ENCODE results near the gene TACC2.
"Not testable (repeated sequence)": the region's sequence is repeated elsewhere in the genome, so short reads cannot be mapped to it uniquely, and the experiment has no call there.

Gene TACC2

GRCh38 chr10:121990015-121990677 lies 1.2 kb downstream of the TACC2 start:
- DNase-seq: no peak

DNA sequence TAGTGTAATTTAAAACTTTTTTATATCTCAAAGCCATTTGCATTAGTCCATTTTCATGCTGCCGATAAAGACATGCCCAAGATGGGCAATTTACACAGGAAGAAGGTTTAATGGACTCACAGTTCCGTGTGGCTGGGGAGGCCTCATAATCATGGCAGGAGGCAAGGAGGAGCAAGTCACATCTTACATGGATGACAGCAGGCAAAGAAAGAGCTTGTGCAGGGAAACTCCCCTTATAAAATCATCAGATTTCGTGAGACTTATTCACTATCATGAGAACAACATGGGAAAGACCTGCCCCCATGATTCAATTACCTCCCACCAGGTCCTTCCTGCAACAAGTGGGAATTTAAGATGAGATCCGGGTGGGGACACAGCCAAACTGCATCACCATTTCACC lies 2.8 kb downstream of the TACC2 start:
- not testable (repeated sequence) for DNase-seq

DNA sequence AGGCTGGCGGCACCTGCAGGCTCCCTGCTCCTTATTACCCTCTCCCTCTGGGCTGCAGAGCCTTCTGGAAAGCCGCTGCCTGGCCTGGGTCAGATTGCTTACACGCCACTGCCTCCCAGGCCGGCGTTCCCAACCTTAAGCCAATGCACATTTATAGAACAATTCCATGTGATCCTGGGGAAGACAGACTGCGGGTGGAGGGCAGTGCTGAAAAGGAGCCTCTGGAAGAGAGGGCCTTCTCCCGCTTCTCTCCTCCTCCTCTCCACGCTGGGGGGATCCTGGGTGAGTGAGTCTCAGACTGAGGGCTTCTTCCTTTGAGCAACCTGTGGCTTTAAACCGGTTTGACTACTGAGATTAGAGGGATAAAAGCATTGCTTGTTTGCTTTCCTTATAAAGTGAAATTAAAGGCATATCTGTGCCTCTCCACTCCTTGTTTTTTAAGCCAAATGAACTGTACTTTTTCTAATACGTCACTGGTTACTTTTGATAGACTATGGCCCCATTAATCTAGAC lies 5.5 kb downstream of the TACC2 start:
- no peak for DNase-seq

GRCh38 chr10:121998462-121998861 lies 9.5 kb downstream of the TACC2 start:
- no peak for DNase-seq

GRCh38 chr10:121999301-121999700 lies 10.3 kb downstream of the TACC2 start:
- no peak for DNase-seq

- no peak for DNase-seq
Observed at GRCh38 chr10:122001698-122002097, 12.7 kb downstream of the TACC2 start.

DNA sequence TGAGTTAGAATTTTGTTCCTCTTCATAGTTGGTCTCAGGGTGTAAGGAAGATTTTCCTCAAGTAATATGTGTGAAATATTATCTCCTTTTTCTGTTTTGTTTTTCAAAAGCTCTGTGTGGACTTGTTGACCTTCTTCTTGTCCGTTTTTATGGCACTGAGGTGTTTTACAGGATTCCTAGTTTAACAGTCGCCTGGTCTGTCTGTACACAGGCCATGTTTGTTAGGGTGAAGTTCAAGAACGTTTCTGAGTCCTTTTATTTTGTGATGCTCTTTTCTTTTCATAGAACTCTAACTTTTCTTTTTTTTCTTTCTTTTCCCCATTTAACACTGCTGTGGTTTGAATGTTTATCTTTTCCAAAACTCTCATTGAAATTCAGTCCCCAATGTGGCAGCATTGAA lies 18.5 kb downstream of the TACC2 start:
- no peak for DNase-seq

DNA sequence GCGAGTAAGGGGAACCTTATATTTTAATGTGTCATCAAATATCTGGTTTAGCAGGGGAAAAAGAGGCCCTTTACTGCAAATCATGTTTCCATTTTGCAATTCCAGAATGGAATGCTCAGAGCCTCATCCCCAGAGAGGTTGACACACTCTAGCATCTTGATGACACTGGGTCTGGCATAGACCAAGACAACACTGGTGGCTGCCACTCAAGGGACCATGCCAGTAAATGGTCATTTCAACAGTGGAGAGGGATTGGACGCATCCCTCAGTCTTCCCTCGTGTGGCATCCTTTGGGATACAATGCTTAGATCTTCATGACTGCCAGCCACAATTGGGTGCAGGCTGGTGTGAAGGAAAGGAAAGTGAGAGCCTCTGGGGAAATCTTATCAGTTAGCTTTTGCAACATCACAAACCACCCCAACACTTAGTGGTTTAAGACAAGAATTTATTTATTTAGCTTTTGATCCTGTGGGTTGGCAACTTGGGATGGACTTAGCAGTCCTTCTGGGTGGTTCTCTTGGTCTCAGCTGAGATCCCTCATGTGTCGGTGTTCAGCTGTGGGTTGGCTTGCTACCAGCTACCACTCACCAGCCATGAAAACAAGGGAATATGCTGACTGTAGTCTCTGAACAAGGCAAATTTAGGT lies 21.6 kb downstream of the TACC2 start:
- DNase-seq: no peak

DNA sequence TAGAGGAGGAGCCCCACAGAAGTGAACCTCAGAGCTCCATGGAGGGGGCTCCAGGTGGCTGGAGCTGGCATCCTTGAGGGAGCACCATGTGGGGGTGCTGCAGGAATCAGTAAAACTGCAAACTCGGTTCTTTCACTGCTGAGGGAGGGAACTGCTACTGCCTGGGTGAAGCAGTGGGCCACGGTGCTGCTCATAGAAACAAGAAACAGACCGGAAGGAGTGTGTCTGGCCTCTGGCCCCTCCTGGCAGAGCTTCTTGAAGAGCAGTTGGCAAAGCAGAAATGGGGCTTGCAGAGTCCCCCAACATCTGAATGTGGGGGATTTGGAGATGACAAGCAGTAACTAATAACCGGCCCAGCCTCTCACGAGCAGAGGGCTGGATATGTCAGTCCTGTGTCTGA lies 23.8 kb downstream of the TACC2 start:
- DNase-seq: no peak

- no peak for DNase-seq
Observed at GRCh38 chr10:122013311-122013780, 24.4 kb downstream of the TACC2 start.

- DNase-seq: no peak
Observed at GRCh38 chr10:122014652-122015248, 25.8 kb downstream of the TACC2 start.

GRCh38 chr10:122017926-122018325 lies 29.0 kb downstream of the TACC2 start:
- DNase-seq: not testable (repeated sequence)

- DNase-seq: no peak
Observed at GRCh38 chr10:122018491-122018890, 29.5 kb downstream of the TACC2 start.

GRCh38 chr10:122018951-122019413 lies 30.0 kb downstream of the TACC2 start:
- no peak for DNase-seq

- DNase-seq: no peak
Observed at GRCh38 chr10:122019414-122019975, 30.5 kb downstream of the TACC2 start.

DNA sequence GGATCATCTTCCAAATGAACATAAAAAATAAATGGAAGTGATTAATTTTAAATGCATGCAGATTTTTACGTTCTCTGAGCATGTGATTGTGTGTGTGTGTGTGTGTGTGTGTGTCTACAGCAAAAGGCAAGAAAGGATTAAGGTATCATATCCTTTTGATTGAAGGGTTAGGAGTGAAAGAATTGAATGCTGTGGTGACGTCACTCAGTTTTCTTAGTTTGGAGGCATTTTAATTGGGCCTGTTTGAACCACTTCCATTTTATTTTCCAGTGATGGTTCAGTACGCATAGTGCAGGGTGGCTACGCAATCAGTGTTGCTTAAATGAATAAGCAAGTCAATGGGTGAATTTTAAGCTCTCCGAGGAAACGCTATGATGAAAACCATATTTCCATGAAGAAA lies 31.3 kb downstream of the TACC2 start:
- DNase-seq: no peak

- DNase-seq: no peak
Observed at GRCh38 chr10:122021379-122021778, 32.4 kb downstream of the TACC2 start.

GRCh38 chr10:122021828-122022227 lies 32.9 kb downstream of the TACC2 start:
- DNase-seq: no peak

- DNase-seq: no peak
Observed at GRCh38 chr10:122022276-122022675, 33.3 kb downstream of the TACC2 start.

DNA sequence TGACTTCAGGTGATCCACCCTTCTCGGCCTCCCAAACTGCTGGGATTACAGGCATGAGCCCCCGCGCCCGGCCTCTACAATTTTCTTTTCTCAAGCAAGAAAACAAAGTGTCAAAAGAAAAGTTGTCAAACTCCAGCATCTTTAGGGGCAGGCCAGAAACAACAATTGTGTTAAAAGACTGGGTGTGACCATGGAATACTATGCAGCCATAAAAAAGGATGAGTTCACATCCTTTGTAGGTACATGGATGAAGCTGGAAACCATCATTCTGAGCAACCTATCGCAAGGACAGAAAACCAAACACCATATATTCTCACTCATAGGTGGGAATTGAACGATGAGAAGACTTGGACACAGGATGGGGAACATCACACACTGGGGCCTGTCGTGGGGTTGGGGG lies 34.3 kb downstream of the TACC2 start:
- not testable (repeated sequence) for DNase-seq

- DNase-seq: no peak
Observed at GRCh38 chr10:122029499-122030199, 40.7 kb downstream of the TACC2 start.

GRCh38 chr10:122030200-122030552 lies 41.2 kb downstream of the TACC2 start:
- no peak for DNase-seq
